ENCODE results near the gene URAD.
"Not testable (repeated sequence)": the region's sequence is repeated elsewhere in the genome, so short reads cannot be mapped to it uniquely, and the experiment has no call there.

URAD gene

GRCh38 chr13:27965740-27966640 lies 22.5 kb downstream of the URAD start:
- Histone ChIP-seq H3K9ac (ENCODE audit: low read depth, low read length, poor library complexity, severe bottlenecking) (no peak overlapping the region), H2AFZ (ENCODE audit: low read length) (no peak overlapping the region), H3F3A (ENCODE audit: low read depth) (no peaks in the 10 kb centered on the region), H3K27me3 (ENCODE audit: insufficient read depth, low read length, poor library complexity, severe bottlenecking) (no peaks in the 10 kb centered on the region), H3K4me1 (ENCODE audit: insufficient read depth, low read length, poor library complexity, severe bottlenecking) (no peaks in the 10 kb centered on the region), H4K20me1 (ENCODE audit: insufficient read depth, low read length, poor library complexity, severe bottlenecking) (no peaks in the 10 kb centered on the region), H3K9me2 (replicated peaks; ENCODE audit: low read depth, low read length) (no peaks in the 10 kb centered on the region), H3K79me2 (ENCODE audit: insufficient read depth, low read length) (no peaks in the 10 kb centered on the region), H3K36me3 (ENCODE audit: insufficient read depth, low read length) (no peaks in the 10 kb centered on the region), H3K4me3 (ENCODE audit: low read length, poor library complexity, severe bottlenecking) (no peak overlapping the region), H3K9me3 (ENCODE audit: insufficient read depth, low read depth, low read length) (no peaks in the 10 kb centered on the region), H3K4me2 (ENCODE audit: low read depth, low read length, poor library complexity, severe bottlenecking) (no peak overlapping the region)
- TF ChIP-seq CTCF (conservative IDR thresholded peaks at IDR 0.05; ENCODE audit: low read length) = no peak
- TF ChIP-seq EZH2phosphoT487 (IDR thresholded peaks at IDR 0.05; ENCODE audit: borderline replicate concordance) = no peak

GRCh38 chr13:27965343-27965739 lies 23.2 kb downstream of the URAD start:
- Histone ChIP-seq H4K20me1 (ENCODE audit: insufficient read depth, low read length, poor library complexity, severe bottlenecking) (no peaks in the 10 kb centered on the region), H2AFZ (ENCODE audit: low read length) (no peak overlapping the region), H3K36me3 (ENCODE audit: insufficient read depth, low read length) (no peaks in the 10 kb centered on the region), H3K9ac (ENCODE audit: low read depth, low read length, poor library complexity, severe bottlenecking) (no peak overlapping the region), H3K4me2 (ENCODE audit: low read depth, low read length, poor library complexity, severe bottlenecking) (no peak overlapping the region), H3F3A (ENCODE audit: low read depth) (no peaks in the 10 kb centered on the region), H3K9me2 (replicated peaks; ENCODE audit: low read depth, low read length) (no peaks in the 10 kb centered on the region), H3K79me2 (ENCODE audit: insufficient read depth, low read length) (no peaks in the 10 kb centered on the region), H3K4me1 (ENCODE audit: insufficient read depth, low read length, poor library complexity, severe bottlenecking) (no peaks in the 10 kb centered on the region), H3K27me3 (ENCODE audit: insufficient read depth, low read length, poor library complexity, severe bottlenecking) (no peaks in the 10 kb centered on the region), H3K9me3 (ENCODE audit: insufficient read depth, low read depth, low read length) (no peaks in the 10 kb centered on the region), H3K4me3 (ENCODE audit: low read length, poor library complexity, severe bottlenecking) (no peak overlapping the region)
- TF ChIP-seq CTCF (conservative IDR thresholded peaks at IDR 0.05; ENCODE audit: low read length) (no peak), EZH2phosphoT487 (IDR thresholded peaks at IDR 0.05; ENCODE audit: borderline replicate concordance) (no peak)

GRCh38 chr13:27964741-27965323 lies 23.7 kb downstream of the URAD start:
- no peaks in the 10 kb centered on the region for H4K20me1 ChIP-seq (ENCODE audit: insufficient read depth, low read length, poor library complexity, severe bottlenecking)
- H3K4me2 ChIP-seq (ENCODE audit: low read depth, low read length, poor library complexity, severe bottlenecking) = no peak overlapping the region
- no peaks in the 10 kb centered on the region for H3K36me3 ChIP-seq (ENCODE audit: insufficient read depth, low read length)
- no peak overlapping the region for H3K9ac ChIP-seq (ENCODE audit: low read depth, low read length, poor library complexity, severe bottlenecking)
- H3K9me2 ChIP-seq (replicated peaks; ENCODE audit: low read depth, low read length) = no peaks in the 10 kb centered on the region
- no peaks in the 10 kb centered on the region for H3K9me3 ChIP-seq (ENCODE audit: insufficient read depth, low read depth, low read length)
- no peaks in the 10 kb centered on the region for H3F3A ChIP-seq (ENCODE audit: low read depth)
- no peak overlapping the region for H3K4me3 ChIP-seq (ENCODE audit: low read length, poor library complexity, severe bottlenecking)
- no peaks in the 10 kb centered on the region for H3K79me2 ChIP-seq (ENCODE audit: insufficient read depth, low read length)
- no peak overlapping the region for H2AFZ ChIP-seq (ENCODE audit: low read length)
- TF ChIP-seq EZH2phosphoT487 (IDR thresholded peaks at IDR 0.05; ENCODE audit: borderline replicate concordance) = no peak
- no peak for TF ChIP-seq CTCF (conservative IDR thresholded peaks at IDR 0.05; ENCODE audit: low read length)
- H3K27me3 ChIP-seq (ENCODE audit: insufficient read depth, low read length, poor library complexity, severe bottlenecking) = no peaks in the 10 kb centered on the region
- no peaks in the 10 kb centered on the region for H3K4me1 ChIP-seq (ENCODE audit: insufficient read depth, low read length, poor library complexity, severe bottlenecking)

- not testable (repeated sequence) for H3K36me3 ChIP-seq (ENCODE audit: insufficient read depth, low read length); H3K9me3 ChIP-seq (ENCODE audit: insufficient read depth, low read depth, low read length); H3K4me3 ChIP-seq (ENCODE audit: low read length, poor library complexity, severe bottlenecking); H2AFZ ChIP-seq (ENCODE audit: low read length); H3K4me2 ChIP-seq (ENCODE audit: low read depth, low read length, poor library complexity, severe bottlenecking); H3K9ac ChIP-seq (ENCODE audit: low read depth, low read length, poor library complexity, severe bottlenecking); H3F3A ChIP-seq (ENCODE audit: low read depth); H3K27me3 ChIP-seq (ENCODE audit: insufficient read depth, low read length, poor library complexity, severe bottlenecking); H3K79me2 ChIP-seq (ENCODE audit: insufficient read depth, low read length); H4K20me1 ChIP-seq (ENCODE audit: insufficient read depth, low read length, poor library complexity, severe bottlenecking); H3K9me2 ChIP-seq (replicated peaks; ENCODE audit: low read depth, low read length); H3K4me1 ChIP-seq (ENCODE audit: insufficient read depth, low read length, poor library complexity, severe bottlenecking)
These were observed 24.3 kb downstream of the URAD start for GRCh38 chr13:27964206-27964605.

Measured in Loucy (cell line).